ENCODE results near the gene EYA2. TPM values are rescaled to one million over a fixed set of nuclear protein-coding genes. Genes with fewer than 3 reads are reported as not detected.

The EYA2 gene
- total and polyA plus RNA-seq, 2 donors (not counting 1 experiment from before 2014, with no cell fraction given) = 1.1 to 2.8 TPM

DNA sequence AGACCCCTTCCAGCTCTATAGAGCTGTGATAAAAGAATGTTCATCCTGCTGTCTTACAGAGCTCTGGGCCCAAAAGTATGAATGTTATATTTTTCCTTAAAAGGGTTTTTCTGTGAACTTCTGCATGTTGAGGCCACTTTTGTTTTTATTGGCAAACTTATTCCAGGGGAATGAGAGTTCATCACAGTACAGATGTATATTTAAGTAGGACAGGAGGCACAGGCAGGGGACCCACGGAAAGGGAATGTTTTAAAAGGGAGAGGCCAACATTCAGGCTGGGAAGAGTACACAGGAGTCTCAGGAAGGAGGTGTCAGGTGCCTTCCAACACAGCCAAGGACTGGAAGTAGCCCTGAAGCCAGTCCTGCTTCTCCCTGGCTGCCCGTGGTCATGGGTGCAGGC lies 148.4 kb downstream of the EYA2 start:
- Mint-ChIP-seq H3K27me3 (peaks cover 26% of the 10 kb centered on the region), H3K4me3 (no peak overlapping the region), H3K4me1 (no peaks in the 10 kb centered on the region), H3K27ac (no peak overlapping the region), H3K9me3 (ENCODE audit: insufficient read depth) (peaks cover 9% of the 10 kb centered on the region)
- H3K4me3 ChIP-seq (ENCODE audit: control extremely low read depth in 1 of 5, extremely low read depth in 1 of 5, insufficient read depth in 1 of 5, low read depth in 2 of 5, low read length in 4 of 5) = no peak overlapping the region
- no peak for ATAC-seq (ENCODE audit: low read depth)
- 59% methylated on average over 2 of the region's 2 CpGs for WGBS (ENCODE audit: insufficient coverage)
- no peak overlapping the region for H3K27ac ChIP-seq (ENCODE audit: low read length in 2 of 2)
- no peaks in the 10 kb centered on the region for H3K36me3 ChIP-seq (replicated peaks in 1 of 2; ENCODE audit: control extremely low read depth in 1 of 2, control insufficient read depth in 1 of 2, extremely low read depth in 1 of 2, insufficient read depth in 2 of 2, low read length in 1 of 2)
- H3K9ac ChIP-seq (ENCODE audit: low read length) = no peak overlapping the region
- no peaks in the 10 kb centered on the region for H4K20me1 ChIP-seq (ENCODE audit: control insufficient read depth, insufficient read depth, low read length, poor library complexity, severe bottlenecking)
- CTCF ChIA-PET = no interaction called here
- no peak overlapping the region for H2AFZ ChIP-seq (ENCODE audit: insufficient read depth, low read depth, low read length, poor library complexity, severe bottlenecking)
- DNase-seq = no peak
- no peaks in the 10 kb centered on the region for H3K4me1 ChIP-seq (ENCODE audit: control insufficient read depth in 2 of 2, insufficient read depth in 2 of 2, low read length in 2 of 2)
- no peak overlapping the region for H3K4me2 ChIP-seq (replicated peaks; ENCODE audit: low read depth, low read length, poor library complexity, severe bottlenecking)
- intact Hi-C loops (cut with micrococcal nuclease) = no loop called here
- no peaks in the 10 kb centered on the region for H3K9me3 ChIP-seq (ENCODE audit: control extremely low read depth in 1 of 3, control insufficient read depth in 2 of 3, insufficient read depth in 1 of 3, low read length in 2 of 3)
- TF ChIP-seq, protein P1, sequence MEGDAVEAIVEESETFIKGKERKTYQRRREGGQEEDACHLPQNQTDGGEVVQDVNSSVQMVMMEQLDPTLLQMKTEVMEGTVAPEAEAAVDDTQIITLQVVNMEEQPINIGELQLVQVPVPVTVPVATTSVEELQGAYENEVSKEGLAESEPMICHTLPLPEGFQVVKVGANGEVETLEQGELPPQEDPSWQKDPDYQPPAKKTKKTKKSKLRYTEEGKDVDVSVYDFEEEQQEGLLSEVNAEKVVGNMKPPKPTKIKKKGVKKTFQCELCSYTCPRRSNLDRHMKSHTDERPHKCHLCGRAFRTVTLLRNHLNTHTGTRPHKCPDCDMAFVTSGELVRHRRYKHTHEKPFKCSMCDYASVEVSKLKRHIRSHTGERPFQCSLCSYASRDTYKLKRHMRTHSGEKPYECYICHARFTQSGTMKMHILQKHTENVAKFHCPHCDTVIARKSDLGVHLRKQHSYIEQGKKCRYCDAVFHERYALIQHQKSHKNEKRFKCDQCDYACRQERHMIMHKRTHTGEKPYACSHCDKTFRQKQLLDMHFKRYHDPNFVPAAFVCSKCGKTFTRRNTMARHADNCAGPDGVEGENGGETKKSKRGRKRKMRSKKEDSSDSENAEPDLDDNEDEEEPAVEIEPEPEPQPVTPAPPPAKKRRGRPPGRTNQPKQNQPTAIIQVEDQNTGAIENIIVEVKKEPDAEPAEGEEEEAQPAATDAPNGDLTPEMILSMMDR (IDR thresholded peaks at IDR 0.05) = no peak
- no peak for TF ChIP-seq EZH2 (IDR thresholded peaks at IDR 0.05; ENCODE audit: borderline replicate concordance, insufficient read depth, low read depth, low read length, poor library complexity, severe bottlenecking)
- peaks cover 0 to 15% (median under 1%) of the 10 kb centered on the region in 4 experiments for H3K27me3 ChIP-seq (replicated peaks in 1 of 4; ENCODE audit: control extremely low read depth in 1 of 4, control insufficient read depth in 3 of 4, insufficient read depth in 4 of 4, low read length in 3 of 4)
- POLR2A ChIA-PET = no interaction called here
- no peaks in the 10 kb centered on the region for H3K79me2 ChIP-seq (ENCODE audit: control insufficient read depth, insufficient read depth, low read length)

DNA sequence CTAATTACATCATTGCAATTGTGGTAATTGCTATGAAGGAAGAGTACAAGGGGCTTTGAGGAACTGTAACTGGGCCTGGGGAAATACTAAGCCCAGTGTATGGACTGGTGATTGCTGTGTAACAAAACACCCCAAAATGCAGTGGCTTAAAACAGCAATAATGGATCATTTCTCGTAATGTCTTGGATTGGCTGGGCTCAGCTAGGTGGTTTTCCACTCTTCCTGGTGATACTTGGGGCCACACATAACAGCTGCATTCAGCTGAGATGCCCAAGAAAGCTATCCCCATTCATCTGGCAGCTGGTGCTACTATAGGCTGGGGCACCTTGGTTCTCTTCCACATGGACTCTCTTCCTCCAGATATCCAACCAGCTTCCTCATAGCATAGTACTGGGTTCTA lies 150.3 kb downstream of the EYA2 start:
- peaks cover 0 to 15% (median under 1%) of the 10 kb centered on the region in 4 experiments for H3K27me3 ChIP-seq (replicated peaks in 1 of 4; ENCODE audit: control extremely low read depth in 1 of 4, control insufficient read depth in 3 of 4, insufficient read depth in 4 of 4, low read length in 3 of 4)
- no peaks in the 10 kb centered on the region for H3K4me1 ChIP-seq (ENCODE audit: control insufficient read depth in 2 of 2, insufficient read depth in 2 of 2, low read length in 2 of 2)
- no peak overlapping the region for H3K9ac ChIP-seq (ENCODE audit: low read length)
- ChIA-PET CTCF (no interaction called here), POLR2A (no interaction called here)
- H3K79me2 ChIP-seq (ENCODE audit: control insufficient read depth, insufficient read depth, low read length) = no peaks in the 10 kb centered on the region
- no peak overlapping the region for H3K4me3 ChIP-seq (ENCODE audit: control extremely low read depth in 1 of 5, extremely low read depth in 1 of 5, insufficient read depth in 1 of 5, low read depth in 2 of 5, low read length in 4 of 5)
- intact Hi-C loops (cut with micrococcal nuclease) = no loop called here
- TF ChIP-seq, protein P1 (IDR thresholded peaks at IDR 0.05) = no peak
- no peak for TF ChIP-seq EZH2 (IDR thresholded peaks at IDR 0.05; ENCODE audit: borderline replicate concordance, insufficient read depth, low read depth, low read length, poor library complexity, severe bottlenecking)
- no peaks in the 10 kb centered on the region for H3K4me1 Mint-ChIP-seq
- no peaks in the 10 kb centered on the region for H3K36me3 ChIP-seq (replicated peaks in 1 of 2; ENCODE audit: control extremely low read depth in 1 of 2, control insufficient read depth in 1 of 2, extremely low read depth in 1 of 2, insufficient read depth in 2 of 2, low read length in 1 of 2)
- H3K9me3 Mint-ChIP-seq (ENCODE audit: insufficient read depth) = peaks cover 9% of the 10 kb centered on the region
- no peaks in the 10 kb centered on the region for H4K20me1 ChIP-seq (ENCODE audit: control insufficient read depth, insufficient read depth, low read length, poor library complexity, severe bottlenecking)
- ATAC-seq (ENCODE audit: low read depth) (no peak), DNase-seq (no peak)
- H3K4me3 Mint-ChIP-seq = no peak overlapping the region
- no peak overlapping the region for H3K27ac Mint-ChIP-seq
- no peak overlapping the region for H2AFZ ChIP-seq (ENCODE audit: insufficient read depth, low read depth, low read length, poor library complexity, severe bottlenecking)
- H3K9me3 ChIP-seq (ENCODE audit: control extremely low read depth in 1 of 3, control insufficient read depth in 2 of 3, insufficient read depth in 1 of 3, low read length in 2 of 3) = peaks cover 0 to 2% (median 0%) of the 10 kb centered on the region in 3 donors
- 71% methylated on average over 1 of the region's 1 CpG for WGBS (ENCODE audit: insufficient coverage)
- H3K27ac ChIP-seq (ENCODE audit: low read length in 2 of 2) = no peak overlapping the region
- peaks cover 26% of the 10 kb centered on the region for H3K27me3 Mint-ChIP-seq
- H3K4me2 ChIP-seq (replicated peaks; ENCODE audit: low read depth, low read length, poor library complexity, severe bottlenecking) = no peak overlapping the region

Measured in B cell (primary cell).